SK-N-SH (cell line): ENCODE results near the gene LMO2. TPM values are rescaled to one million over a fixed set of nuclear protein-coding genes. Genes with fewer than 3 reads are reported as not detected.

ENCODE experiments used
- CTCF ChIA-PET: fragments of 300-600, 350-600 bp; formaldehyde crosslinking; extraction: SDS; loops from one replicate; lab custom pipeline; 2021; lab: Yijun Ruan, JAX
- POLR2A ChIA-PET: fragments of 350-600 bp; sonication (Branson Sonifier 250); formaldehyde crosslinking; extraction: SDS; loops from one replicate; lab custom pipeline; 2020; ENCODE audit warnings: antibody characterized with exemption, inconsistent platforms; lab: Yijun Ruan, JAX
- DNase-seq: peaks from one replicate; pipeline ENCODE4 v3.0.0; 2012
- H2AFZ ChIP-seq: fragments of 200-600 bp; sonication (generic); 2 replicates; pipeline ENCODE4 v1.8.1; 2016; ENCODE audit warnings: antibody characterized with exemption, mild to moderate bottlenecking, low read depth
- H3F3A ChIP-seq: fragments of 200-600 bp; sonication (generic); replicated peaks from 2 replicates; pipeline ENCODE3; 2016; ENCODE audit warnings: antibody characterized with exemption, mild to moderate bottlenecking; ENCODE audit not compliant: insufficient read depth
- H3K27ac ChIP-seq, 2 experiments: fragments of 200-500 bp in 1 of 2; fragments of 200-600 bp in 1 of 2; sonication (Bioruptor generic) in 1 of 2; sonication (generic), shearing (Covaris generic) in 1 of 2; 2 replicates each; pipeline versions ENCODE4 v1.5.1 to v1.6.1; 2014 to 2016; ENCODE audit warnings: low read depth in 2 of 2, inconsistent platforms in 1 of 2, low read length in 1 of 2, mild to moderate bottlenecking in 1 of 2, mixed read lengths in 1 of 2
- H3K27me3 ChIP-seq: fragments of 200-600 bp; sonication (generic), shearing (Covaris generic); 2 replicates; pipeline ENCODE4 v1.6.1; 2016; ENCODE audit warnings: mixed run types; ENCODE audit not compliant: insufficient read depth
- H3K36me3 ChIP-seq, 2 experiments: fragments of 200-500 bp in 1 of 2; fragments of 200-600 bp in 1 of 2; sonication (Bioruptor generic) in 1 of 2; sonication (generic) in 1 of 2; replicated peaks in 1 of 2; 2 replicates each; pipeline versions ENCODE3 to v1.5.1; 2014 to 2016; ENCODE audit warnings: low read length in 1 of 2, mild to moderate bottlenecking in 1 of 2; ENCODE audit not compliant: insufficient read depth in 2 of 2, control insufficient read depth in 1 of 2
- H3K4me1 ChIP-seq, 2 experiments: fragments of 200-500 bp in 1 of 2; fragments of 200-600 bp in 1 of 2; sonication (Bioruptor generic) in 1 of 2; sonication (generic), shearing (Covaris generic) in 1 of 2; 2 replicates each; pipeline versions ENCODE4 v1.5.1 to v1.6.1; 2014 to 2016; ENCODE audit warnings: low read depth in 1 of 2, low read length in 1 of 2, mixed run types in 1 of 2; ENCODE audit not compliant: insufficient read depth in 2 of 2, control insufficient read depth in 1 of 2
- H3K4me2 ChIP-seq: fragments of 200-600 bp; sonication (generic), shearing (Covaris generic); 2 replicates; pipeline ENCODE4 v1.6.1; 2017; ENCODE audit warnings: mixed run types
- H3K4me3 ChIP-seq, 2 experiments: fragments of 200-500 bp in 1 of 2; fragments of 200-600 bp in 1 of 2; sonication (Bioruptor generic) in 1 of 2; sonication (generic), shearing (Covaris generic) in 1 of 2; 2 replicates each; pipeline versions ENCODE4 v1.5.1 to v1.8.1; 2014 to 2016; ENCODE audit warnings: low read depth in 2 of 2, inconsistent platforms in 1 of 2, low read length in 1 of 2, mild to moderate bottlenecking in 1 of 2, mixed read lengths in 1 of 2, moderate library complexity in 1 of 2
- H3K79me2 ChIP-seq: fragments of 200-600 bp; sonication (generic); 2 replicates; pipeline ENCODE4 v1.8.1; 2017; ENCODE audit warnings: mild to moderate bottlenecking; ENCODE audit not compliant: insufficient read depth
- H3K9ac ChIP-seq: fragments of 200-600 bp; sonication (generic); 2 replicates; pipeline ENCODE4 v1.6.1; 2017; ENCODE audit warnings: mixed run types
- H3K9me2 ChIP-seq: fragments of 200-600 bp; sonication (generic); 2 replicates; pipeline ENCODE4 v1.6.1; 2017; ENCODE audit warnings: mixed run types
- H3K9me3 ChIP-seq: fragments of 200-600 bp; sonication (generic); 2 replicates; pipeline ENCODE4 v1.6.1; 2017; ENCODE audit warnings: mixed run types, mild to moderate bottlenecking, moderate library complexity
- H4K20me1 ChIP-seq: fragments of 200-600 bp; sonication (generic); 2 replicates; pipeline ENCODE4 v1.6.1; 2017; ENCODE audit warnings: mild to moderate bottlenecking, mixed run types; ENCODE audit not compliant: insufficient read depth
- FOSL2 ChIP-seq: IDR thresholded peaks from 2 replicates; pipeline ENCODE4 v1.4.0; 2012; ENCODE audit warnings: low read depth, mild to moderate bottlenecking, moderate library complexity, borderline replicate concordance
- FOXM1 ChIP-seq: IDR thresholded peaks from 2 replicates; pipeline ENCODE4 v1.4.0; 2012; ENCODE audit warnings: low read depth, mild to moderate bottlenecking
- GATA2 ChIP-seq: sonication (generic); formaldehyde crosslinking; IDR thresholded peaks from 2 replicates; pipeline ENCODE4 v1.5.0; 2020; ENCODE audit warnings: mild to moderate bottlenecking, missing genetic modification reagents
- JUND ChIP-seq: IDR thresholded peaks from 2 replicates; pipeline ENCODE4 v1.4.0; 2012
- RAD21 ChIP-seq: IDR thresholded peaks from 2 replicates; pipeline ENCODE4 v1.6.1; 2012; ENCODE audit warnings: mild to moderate bottlenecking, low read length
- RFX5 ChIP-seq: IDR thresholded peaks from 2 replicates; pipeline ENCODE4 v1.6.1; 2012; ENCODE audit warnings: mild to moderate bottlenecking, improper control_type of control experiment, low read length
- RXRA ChIP-seq: IDR thresholded peaks from 2 replicates; pipeline ENCODE4 v1.4.0; 2012; ENCODE audit warnings: low read depth, mild to moderate bottlenecking, borderline replicate concordance
- SMC3 ChIP-seq: IDR thresholded peaks from 2 replicates; pipeline ENCODE4 v1.6.1; 2012; ENCODE audit warnings: low read depth, low read length, improper control_type of control experiment
- TCF12 ChIP-seq: IDR thresholded peaks from 2 replicates; pipeline ENCODE4 v1.4.0; 2012
- WGBS: methylation state at CpG from one replicate; pipeline ENCODE4 v1.1.6; 2017; ENCODE audit warnings: low lambda C conversion rate; 5-methylcytosine and 5-hydroxymethylcytosine counted together
- polyA plus RNA-seq, 3 experiments: library from polyadenylated mRNA; depleted of rRNA; stranded (reverse); fragments of >200 nt; gene quantifications; 2 replicates each; pipeline ENCODE4 v1.2.3, GENCODE V29; 2012
- TF ChIP-seq, protein P1 (sequence below): IDR thresholded peaks from 2 replicates; pipeline ENCODE4 v1.6.1; 2012; ENCODE audit warnings: mild to moderate bottlenecking, low read depth, low read length, moderate library complexity
- TF ChIP-seq, protein P2 (sequence below): IDR thresholded peaks from 2 replicates; pipeline ENCODE4 v1.4.0; 2012; ENCODE audit warnings: low read depth, borderline replicate concordance
- TF ChIP-seq, protein P3 (sequence below): IDR thresholded peaks from 2 replicates; pipeline ENCODE4; 2012

Gene LMO2
- polyA plus RNA-seq, 1 of the 3 experiments (the other 2 are of a cell fraction): 0.05 TPM

DNA sequence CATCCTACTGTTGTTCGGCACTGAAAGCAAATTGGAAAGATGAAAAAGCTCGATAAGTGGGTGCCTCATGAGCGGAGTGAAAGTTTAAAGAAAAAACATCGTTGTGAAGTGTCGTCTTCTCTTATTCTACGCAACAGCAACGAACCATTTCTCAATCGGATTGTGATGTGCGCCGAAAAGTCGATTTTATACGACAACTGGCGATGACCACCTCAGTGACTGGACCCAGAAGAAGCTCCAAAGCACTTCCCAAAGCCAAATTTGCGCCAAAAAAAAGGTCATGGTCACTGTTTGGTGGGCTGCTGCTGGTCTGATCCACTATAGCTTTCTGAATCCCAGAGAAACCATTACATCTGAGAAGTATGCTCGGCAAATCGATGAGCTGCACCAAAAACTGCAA lies 59.2 kb downstream of the LMO2 start:
- Histone ChIP-seq H3K9me2 (no peaks in the 10 kb centered on the region), H3K79me2 (no peaks in the 10 kb centered on the region), H3K27ac (no peak overlapping the region), H3K9me3 (no peaks in the 10 kb centered on the region), H3K4me3 (no peak overlapping the region), H2AFZ (no peak overlapping the region), H3K36me3 (no peaks in the 10 kb centered on the region), H3K4me2 (no peak overlapping the region), H3K4me1 (peaks cover 7 to 17% of the 10 kb centered on the region in 2 experiments; a peak in 3 of 4 replicates), H4K20me1 (no peaks in the 10 kb centered on the region), H3K27me3 (peaks cover 19% of the 10 kb centered on the region; the same call in 1 of the 2 replicates), H3F3A (peaks cover 11% of the 10 kb centered on the region), H3K9ac (no peak overlapping the region)
- ChIA-PET POLR2A (no interaction called here), CTCF (interaction anchor here (0.9 to 10.2 kb wide), 5 partner anchors 12 to 157 kb away, joined by 3 to 213 read pairs (median 4); no protein-coding TSS in a partner anchor)
- WGBS: 80% methylated on average over 16 of the region's 16 CpGs
- no peak for TF ChIP-seq FOXM1
- TF ChIP-seq SMC3: no peak
- TF ChIP-seq RXRA: no peak
- TF ChIP-seq RFX5: no peak
- TF ChIP-seq JUND: no peak
- TF ChIP-seq, protein P1, sequence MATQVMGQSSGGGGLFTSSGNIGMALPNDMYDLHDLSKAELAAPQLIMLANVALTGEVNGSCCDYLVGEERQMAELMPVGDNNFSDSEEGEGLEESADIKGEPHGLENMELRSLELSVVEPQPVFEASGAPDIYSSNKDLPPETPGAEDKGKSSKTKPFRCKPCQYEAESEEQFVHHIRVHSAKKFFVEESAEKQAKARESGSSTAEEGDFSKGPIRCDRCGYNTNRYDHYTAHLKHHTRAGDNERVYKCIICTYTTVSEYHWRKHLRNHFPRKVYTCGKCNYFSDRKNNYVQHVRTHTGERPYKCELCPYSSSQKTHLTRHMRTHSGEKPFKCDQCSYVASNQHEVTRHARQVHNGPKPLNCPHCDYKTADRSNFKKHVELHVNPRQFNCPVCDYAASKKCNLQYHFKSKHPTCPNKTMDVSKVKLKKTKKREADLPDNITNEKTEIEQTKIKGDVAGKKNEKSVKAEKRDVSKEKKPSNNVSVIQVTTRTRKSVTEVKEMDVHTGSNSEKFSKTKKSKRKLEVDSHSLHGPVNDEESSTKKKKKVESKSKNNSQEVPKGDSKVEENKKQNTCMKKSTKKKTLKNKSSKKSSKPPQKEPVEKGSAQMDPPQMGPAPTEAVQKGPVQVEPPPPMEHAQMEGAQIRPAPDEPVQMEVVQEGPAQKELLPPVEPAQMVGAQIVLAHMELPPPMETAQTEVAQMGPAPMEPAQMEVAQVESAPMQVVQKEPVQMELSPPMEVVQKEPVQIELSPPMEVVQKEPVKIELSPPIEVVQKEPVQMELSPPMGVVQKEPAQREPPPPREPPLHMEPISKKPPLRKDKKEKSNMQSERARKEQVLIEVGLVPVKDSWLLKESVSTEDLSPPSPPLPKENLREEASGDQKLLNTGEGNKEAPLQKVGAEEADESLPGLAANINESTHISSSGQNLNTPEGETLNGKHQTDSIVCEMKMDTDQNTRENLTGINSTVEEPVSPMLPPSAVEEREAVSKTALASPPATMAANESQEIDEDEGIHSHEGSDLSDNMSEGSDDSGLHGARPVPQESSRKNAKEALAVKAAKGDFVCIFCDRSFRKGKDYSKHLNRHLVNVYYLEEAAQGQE: no peak
- TF ChIP-seq, protein P2, sequence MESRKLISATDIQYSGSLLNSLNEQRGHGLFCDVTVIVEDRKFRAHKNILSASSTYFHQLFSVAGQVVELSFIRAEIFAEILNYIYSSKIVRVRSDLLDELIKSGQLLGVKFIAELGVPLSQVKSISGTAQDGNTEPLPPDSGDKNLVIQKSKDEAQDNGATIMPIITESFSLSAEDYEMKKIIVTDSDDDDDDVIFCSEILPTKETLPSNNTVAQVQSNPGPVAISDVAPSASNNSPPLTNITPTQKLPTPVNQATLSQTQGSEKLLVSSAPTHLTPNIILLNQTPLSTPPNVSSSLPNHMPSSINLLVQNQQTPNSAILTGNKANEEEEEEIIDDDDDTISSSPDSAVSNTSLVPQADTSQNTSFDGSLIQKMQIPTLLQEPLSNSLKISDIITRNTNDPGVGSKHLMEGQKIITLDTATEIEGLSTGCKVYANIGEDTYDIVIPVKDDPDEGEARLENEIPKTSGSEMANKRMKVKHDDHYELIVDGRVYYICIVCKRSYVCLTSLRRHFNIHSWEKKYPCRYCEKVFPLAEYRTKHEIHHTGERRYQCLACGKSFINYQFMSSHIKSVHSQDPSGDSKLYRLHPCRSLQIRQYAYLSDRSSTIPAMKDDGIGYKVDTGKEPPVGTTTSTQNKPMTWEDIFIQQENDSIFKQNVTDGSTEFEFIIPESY: no peak
- no peak for TF ChIP-seq FOSL2
- no peak for TF ChIP-seq GATA2 (CRISPR knock-in tag)
- no peak for TF ChIP-seq RAD21
- TF ChIP-seq, protein P3, sequence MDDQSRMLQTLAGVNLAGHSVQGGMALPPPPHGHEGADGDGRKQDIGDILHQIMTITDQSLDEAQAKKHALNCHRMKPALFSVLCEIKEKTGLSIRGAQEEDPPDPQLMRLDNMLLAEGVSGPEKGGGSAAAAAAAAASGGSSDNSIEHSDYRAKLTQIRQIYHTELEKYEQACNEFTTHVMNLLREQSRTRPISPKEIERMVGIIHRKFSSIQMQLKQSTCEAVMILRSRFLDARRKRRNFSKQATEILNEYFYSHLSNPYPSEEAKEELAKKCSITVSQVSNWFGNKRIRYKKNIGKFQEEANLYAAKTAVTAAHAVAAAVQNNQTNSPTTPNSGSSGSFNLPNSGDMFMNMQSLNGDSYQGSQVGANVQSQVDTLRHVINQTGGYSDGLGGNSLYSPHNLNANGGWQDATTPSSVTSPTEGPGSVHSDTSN: no peak
- no peak for TF ChIP-seq TCF12
- DNase-seq: no peak
